HG02623 (cell line): ENCODE measurements around the gene CDKAL1.
"Not testable (repeated sequence)": the region's sequence is repeated elsewhere in the genome, so short reads cannot be mapped to it uniquely, and the experiment has no call there.

Experiments
- ATAC-seq: cut with Tn5 transposase; IDR thresholded peaks from one replicate; pipeline ENCODE4 v1.9.1; 2021; ENCODE audit warnings: moderate library complexity; ENCODE audit not compliant: unreplicated experiment

CDKAL1 gene

DNA sequence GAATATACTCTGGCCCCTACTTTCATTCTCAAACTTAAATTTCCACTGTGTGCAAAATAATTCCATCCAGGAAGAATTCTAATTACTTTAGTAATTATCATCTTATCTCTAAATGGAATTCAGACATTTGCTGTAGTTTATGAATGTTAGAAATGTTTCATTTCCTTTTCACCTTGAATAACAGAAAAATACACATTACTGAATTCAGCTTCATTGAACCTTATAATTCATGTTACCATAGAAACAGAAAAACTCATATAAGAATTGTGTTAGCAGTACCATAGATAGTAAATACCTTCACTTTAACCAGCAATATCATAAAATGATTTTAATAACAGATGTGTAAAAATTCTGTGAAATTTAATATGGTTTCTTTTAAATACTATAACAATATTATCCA, 514.9 kb downstream of the CDKAL1 start:
- no peak for ATAC-seq

DNA sequence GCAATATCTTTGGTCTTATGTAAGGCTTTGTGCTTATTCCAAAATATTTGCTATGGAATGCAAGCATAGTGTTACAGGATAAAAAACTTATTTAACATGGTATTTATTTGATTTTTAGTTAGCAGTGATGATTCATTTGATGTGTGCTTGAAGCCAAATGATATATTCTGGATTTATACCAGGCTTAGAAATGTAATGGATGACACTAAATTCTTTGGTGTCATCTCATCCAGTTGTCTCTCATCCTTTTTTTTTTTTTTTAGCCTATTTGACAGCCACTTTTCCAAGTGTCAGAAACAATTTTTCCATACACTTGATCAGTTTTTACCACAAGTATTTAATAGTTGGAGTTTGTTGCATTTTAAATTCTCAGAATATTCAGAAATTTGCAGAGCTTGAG, 515.3 kb downstream of the CDKAL1 start:
- ATAC-seq: no peak

GRCh38 chr6:21050935-21051334, 516.7 kb downstream of the CDKAL1 start:
- ATAC-seq: no peak

- ATAC-seq: no peak
Observed at GRCh38 chr6:21051777-21052176, 517.5 kb downstream of the CDKAL1 start.

DNA sequence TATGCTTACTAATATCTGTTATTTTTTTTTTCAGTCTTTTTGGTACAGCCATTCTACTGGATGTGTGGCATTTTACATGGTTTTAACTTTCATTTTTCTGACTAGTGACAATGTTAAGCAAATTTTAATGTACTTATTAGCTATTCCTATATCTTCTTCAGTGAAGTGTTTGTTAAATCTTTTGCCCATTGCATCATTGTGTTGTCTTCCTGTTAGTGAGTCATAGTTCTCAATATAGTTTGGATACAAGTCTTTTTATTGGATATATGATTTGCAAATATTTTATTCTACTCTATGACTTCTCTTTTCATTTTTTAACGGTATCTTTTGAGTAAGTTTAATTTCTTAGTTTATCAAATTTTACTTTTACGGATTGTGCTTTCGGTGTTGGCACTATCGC, 519.4 kb downstream of the CDKAL1 start:
- no peak for ATAC-seq

- not testable (repeated sequence) for ATAC-seq
Observed at GRCh38 chr6:21055480-21055879, 521.2 kb downstream of the CDKAL1 start.

GRCh38 chr6:21061892-21062291, 527.6 kb downstream of the CDKAL1 start:
- no peak for ATAC-seq

DNA sequence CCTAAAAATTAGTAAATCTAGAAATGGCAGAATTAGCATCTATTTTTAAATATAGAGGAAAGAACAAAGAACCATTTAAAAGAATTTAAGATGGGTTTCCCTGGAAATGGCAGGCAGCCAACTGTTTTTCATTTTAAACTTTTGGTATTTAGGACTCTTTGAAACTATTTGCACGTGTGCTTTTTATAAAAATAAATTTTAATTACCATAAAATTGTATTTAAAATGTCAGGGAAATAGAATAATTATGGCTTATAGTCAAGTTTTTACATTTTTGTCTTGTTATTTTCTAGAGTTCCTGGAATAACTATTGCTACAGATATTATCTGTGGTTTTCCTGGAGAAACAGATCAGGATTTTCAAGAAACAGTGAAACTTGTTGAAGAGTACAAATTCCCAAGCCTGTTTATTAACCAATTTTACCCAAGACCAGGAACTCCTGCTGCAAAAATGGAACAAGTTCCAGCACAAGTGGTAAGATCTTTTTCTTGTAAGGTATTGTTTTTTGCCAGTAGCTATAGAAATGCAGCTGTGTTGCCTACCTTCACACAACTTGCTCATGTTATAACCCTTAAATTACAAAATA, 530.6 kb downstream of the CDKAL1 start:
- no peak for ATAC-seq

GRCh38 chr6:21067521-21067920, 533.3 kb downstream of the CDKAL1 start:
- no peak for ATAC-seq

DNA sequence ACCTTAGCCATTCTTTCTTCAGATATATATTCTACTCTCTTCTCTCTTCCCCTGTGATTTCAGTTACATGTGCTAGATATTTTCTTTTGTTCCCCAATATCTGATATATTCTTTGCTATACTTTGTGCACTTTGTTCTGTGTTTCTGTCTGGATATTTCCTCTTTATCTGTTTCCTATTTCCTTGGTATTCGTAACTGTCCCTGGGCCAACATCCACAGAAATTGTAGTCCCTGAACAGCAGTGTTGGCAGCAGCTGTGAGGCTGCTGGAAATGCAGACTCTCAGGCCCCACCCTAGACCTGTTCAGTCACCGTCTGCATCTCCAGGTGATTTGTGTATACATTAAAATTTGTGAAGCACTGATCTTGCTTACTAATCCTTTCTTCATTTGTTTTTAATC, 536.4 kb downstream of the CDKAL1 start:
- ATAC-seq: no peak

DNA sequence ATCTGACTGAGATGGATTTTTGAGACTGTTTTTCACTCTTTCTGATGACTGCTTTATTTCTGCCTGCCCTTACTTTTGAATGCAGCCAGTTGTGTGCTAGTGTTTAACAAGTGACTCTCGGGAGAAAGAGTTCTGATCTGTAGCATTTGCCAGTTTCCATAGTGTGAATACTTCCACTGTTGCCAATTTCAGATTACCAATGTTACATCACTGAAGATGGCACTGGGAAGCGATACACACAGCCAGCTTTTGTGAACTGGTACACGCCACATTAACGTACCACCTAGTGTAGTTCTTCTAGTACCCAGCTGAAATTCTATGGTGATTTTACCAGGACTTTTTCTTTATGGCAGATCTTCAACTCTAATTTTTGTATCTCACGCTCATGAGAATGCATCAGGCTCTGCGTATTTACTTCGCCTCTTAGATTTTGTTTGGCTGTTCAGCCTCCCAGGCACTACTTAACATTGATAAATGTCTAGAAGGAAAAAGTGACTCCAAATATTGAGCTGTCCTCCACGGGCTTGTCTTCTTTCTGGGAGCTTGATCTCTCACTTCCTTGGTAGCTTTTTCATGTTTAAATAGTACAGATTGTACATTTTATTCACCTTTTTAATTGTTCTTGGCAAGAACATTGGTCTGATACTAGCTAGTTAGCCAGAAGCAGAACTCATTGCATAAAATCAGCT, 537.7 kb downstream of the CDKAL1 start:
- ATAC-seq: no peak

DNA sequence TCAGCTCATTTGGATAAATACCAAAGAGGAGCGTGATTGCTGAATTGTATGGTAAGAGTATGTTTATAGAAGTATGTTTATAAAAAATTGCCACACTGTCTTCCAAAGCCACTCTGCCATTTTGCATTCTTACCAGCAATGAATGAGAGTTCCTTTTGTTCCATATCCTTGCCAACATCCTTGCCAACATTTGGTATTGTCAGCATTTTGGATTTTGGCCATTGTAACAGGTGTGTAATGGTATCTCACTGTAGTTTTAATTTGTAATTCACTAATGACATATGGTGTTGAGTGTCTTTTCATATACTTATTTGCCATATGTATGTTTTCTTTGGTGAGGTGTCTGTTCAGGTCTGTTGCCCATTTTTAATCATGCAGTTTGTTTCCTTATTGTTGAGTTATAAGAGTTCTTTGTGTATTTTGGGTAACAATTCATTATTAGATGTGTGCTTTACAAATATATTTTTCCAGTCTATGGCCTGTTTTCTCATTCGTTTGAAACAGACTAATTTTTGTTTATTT, 539.1 kb downstream of the CDKAL1 start:
- ATAC-seq: no peak

DNA sequence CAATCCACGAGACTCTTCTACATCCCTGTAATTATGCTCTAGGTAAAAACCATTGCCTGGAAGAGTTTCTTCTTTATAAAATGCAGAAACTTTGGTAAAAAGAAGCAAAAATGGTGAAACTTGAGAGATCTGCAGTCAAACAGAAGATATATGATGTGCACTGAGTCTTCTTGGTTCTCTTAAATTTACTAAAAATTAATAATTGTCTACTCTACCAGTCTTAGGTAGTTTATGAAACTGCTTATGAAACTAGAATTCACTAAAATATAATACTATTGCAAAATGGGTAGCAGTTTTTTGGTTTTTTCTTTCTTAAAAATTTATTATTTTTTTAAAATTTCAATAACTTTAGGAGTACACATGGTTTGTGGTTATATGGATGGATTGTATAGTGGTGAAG, 540.2 kb downstream of the CDKAL1 start:
- no peak for ATAC-seq

GRCh38 chr6:21075986-21076385, 541.7 kb downstream of the CDKAL1 start:
- ATAC-seq: no peak

DNA sequence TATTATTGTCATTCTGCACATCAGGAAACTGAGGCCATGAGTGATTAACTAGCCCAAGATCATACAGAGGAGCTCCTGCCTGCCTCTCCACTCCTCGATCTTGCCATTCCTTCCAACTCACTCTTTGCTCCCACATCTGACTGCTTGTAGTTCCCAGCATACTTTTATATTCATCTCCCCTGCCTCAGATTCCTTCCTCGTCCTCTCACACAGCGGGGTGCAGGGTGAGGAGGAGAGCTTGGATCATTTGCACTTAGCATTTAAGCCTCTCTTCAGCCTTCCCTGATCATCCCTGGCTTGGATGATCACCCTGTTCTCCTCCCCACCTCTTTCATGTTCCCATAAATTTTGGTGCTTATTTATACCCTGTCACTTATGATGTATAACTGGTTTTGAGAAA, 544.2 kb downstream of the CDKAL1 start:
- ATAC-seq: no peak

DNA sequence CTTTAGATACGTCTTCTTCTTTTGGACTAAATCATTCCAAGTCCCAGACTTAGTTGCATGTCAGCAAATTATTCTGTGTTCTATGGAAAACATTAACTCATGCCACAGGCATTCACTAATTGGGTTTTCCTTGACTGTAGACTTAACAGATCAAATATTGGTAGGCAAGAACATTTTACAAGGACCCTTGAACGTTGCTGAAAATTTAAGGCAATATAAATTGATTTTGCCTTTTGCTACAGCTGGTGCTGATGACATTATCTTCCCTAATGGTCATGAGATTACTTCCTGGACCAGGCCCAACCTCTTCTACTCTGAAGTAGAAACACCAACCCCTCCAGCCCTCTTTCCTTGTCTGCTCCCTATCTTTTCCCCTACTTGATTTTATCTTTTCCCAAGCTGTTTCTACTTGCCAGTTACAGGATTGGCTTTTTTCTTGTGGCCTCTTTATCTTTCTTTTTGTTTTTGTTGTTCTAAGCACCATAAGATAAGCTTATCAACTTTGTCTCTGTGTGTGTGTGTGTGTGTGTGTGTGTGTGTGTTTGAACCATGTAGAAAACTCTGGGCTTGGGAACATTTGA, 545.3 kb downstream of the CDKAL1 start:
- no peak for ATAC-seq

DNA sequence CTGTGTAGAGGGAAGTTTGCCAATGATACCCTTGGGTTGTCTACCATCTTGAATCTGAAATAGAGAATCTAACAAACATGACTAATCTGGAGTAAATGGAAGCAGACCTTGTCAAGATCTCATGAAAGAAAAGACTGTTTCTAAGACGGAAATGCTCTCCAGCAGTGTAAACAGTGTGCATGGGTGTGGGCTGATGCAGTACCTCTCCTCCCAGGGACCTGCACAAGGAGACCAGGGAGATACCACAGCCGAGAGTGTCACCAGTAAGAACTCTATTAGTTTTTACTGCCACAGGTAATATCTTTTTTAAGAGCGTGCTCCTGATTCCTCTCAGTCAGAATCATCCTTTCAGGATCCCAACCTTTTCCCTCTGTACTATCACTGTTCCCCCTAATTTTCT, 546.0 kb downstream of the CDKAL1 start:
- no peak for ATAC-seq

DNA sequence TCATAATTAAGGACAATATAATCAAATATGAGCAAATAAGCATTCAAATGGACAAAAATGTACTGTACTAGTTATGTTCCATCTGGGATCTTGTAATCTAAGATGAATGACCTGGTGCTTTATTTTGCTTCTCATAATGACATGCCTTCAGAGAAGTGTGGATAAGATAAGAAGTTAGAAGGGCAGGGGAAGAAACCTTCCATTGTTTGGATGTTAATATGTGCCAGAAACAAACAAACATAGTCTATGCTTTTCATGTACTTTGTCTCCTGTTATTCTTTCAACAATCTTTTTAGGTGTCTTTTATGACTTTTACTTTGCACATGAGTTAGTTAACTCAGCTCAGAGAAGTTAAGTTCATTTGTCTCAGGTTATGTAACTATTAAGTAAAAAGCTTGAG, 547.8 kb downstream of the CDKAL1 start:
- no peak for ATAC-seq

DNA sequence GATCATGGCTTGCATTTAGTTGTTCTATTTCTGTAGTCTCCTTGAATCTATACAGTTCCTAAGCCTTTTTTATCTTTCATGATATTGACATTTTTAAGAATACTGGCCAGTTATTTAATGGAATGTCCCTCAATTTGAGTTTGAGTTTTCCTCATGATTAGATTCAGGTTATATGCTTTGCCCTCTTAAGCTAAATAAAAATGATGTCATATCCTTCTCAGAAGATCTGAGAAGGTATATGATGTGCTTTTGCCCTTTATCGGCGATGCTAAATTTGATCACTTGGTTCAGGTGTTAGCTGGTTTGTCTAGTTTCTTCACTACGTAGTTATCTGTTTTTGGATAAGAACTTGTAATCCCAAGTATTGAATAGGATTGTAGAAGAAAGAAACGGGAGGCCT, 549.5 kb downstream of the CDKAL1 start:
- ATAC-seq: no peak

- no peak for ATAC-seq
Observed at GRCh38 chr6:21084656-21085055, 550.4 kb downstream of the CDKAL1 start.

DNA sequence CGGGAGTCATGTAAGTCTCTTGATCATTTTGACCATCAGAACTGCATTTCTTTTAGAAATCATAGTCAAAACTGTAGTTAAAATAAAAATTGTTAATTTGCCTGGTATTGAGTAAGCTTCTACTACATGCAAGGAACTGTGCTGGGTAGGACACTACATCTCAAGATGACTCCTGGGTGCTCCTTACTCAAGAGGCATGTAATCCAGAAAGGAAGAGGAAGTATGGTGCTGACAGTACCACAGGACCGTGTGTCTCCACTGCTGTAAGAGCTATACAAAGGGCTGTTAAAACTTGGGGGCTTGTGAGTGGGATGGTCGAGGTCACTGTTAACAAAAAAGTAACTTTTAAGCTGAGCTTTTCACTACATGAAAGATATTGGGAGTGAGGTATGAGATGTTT, 551.0 kb downstream of the CDKAL1 start:
- no peak for ATAC-seq

DNA sequence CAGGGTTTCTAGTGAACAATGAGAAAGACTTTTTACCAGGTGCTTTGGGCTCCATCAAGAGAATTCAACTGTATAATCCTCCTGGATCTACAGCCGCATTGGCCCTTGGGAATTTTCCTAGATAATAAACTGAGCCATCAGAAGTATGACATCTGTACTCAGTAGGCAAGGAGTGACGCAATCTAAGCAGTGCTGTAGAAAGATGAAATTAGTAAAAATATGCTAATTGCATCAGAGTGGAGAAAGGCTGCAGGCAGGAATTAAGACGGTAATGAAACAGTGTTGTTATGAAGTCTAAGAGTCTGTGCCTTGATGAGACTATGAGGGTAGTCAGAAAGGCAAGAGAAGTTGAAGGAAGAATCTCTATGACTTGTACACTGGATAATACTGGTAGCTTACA, 551.4 kb downstream of the CDKAL1 start:
- no peak for ATAC-seq
